Panc1 (cell line): ENCODE results near the gene NEK1.

ENCODE experiments used
- POLR2AphosphoS5 ChIP-seq: IDR thresholded peaks from 2 replicates; pipeline ENCODE4 v1.6.1; 2012; ENCODE audit warnings: mild to moderate bottlenecking, low read depth, low read length, moderate library complexity
- TF ChIP-seq, protein P1 (sequence below): fragments of 450-650 bp; IDR thresholded peaks from 2 replicates; pipeline ENCODE4 v1.5.1; 2017; ENCODE audit warnings: mild to moderate bottlenecking
- TF ChIP-seq, protein P2 (sequence below), 2 experiments: IDR thresholded peaks; 2 replicates each; pipeline ENCODE4 v1.6.1; 2011 to 2012; ENCODE audit warnings: low read depth in 2 of 2, control low read depth in 1 of 2, low read length in 1 of 2, mild to moderate bottlenecking in 1 of 2, moderate library complexity in 1 of 2; ENCODE audit not compliant: insufficient read depth in 1 of 2

DNA sequence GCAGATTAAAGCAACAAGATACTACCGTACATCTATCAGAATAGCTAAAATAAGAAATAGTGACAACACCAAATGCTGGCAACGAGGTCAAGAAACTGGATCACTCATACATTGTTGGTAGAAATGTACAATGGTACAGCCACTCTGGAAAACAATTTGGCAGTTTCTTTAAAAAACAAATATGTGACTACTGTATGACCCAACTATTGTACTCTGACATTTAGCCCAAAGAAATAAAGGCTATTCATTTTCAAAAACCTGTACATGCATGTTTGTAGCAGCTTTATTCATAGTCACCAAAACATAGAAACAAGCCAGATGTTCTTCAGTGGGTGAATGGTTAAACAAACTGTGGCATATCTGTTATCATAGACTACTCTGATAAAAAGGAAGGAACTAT, 16.2 kb upstream of the NEK1 start:
- TF ChIP-seq, protein P1, sequence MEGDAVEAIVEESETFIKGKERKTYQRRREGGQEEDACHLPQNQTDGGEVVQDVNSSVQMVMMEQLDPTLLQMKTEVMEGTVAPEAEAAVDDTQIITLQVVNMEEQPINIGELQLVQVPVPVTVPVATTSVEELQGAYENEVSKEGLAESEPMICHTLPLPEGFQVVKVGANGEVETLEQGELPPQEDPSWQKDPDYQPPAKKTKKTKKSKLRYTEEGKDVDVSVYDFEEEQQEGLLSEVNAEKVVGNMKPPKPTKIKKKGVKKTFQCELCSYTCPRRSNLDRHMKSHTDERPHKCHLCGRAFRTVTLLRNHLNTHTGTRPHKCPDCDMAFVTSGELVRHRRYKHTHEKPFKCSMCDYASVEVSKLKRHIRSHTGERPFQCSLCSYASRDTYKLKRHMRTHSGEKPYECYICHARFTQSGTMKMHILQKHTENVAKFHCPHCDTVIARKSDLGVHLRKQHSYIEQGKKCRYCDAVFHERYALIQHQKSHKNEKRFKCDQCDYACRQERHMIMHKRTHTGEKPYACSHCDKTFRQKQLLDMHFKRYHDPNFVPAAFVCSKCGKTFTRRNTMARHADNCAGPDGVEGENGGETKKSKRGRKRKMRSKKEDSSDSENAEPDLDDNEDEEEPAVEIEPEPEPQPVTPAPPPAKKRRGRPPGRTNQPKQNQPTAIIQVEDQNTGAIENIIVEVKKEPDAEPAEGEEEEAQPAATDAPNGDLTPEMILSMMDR: no peak
- no peak for TF ChIP-seq POLR2AphosphoS5
- TF ChIP-seq, protein P2, sequence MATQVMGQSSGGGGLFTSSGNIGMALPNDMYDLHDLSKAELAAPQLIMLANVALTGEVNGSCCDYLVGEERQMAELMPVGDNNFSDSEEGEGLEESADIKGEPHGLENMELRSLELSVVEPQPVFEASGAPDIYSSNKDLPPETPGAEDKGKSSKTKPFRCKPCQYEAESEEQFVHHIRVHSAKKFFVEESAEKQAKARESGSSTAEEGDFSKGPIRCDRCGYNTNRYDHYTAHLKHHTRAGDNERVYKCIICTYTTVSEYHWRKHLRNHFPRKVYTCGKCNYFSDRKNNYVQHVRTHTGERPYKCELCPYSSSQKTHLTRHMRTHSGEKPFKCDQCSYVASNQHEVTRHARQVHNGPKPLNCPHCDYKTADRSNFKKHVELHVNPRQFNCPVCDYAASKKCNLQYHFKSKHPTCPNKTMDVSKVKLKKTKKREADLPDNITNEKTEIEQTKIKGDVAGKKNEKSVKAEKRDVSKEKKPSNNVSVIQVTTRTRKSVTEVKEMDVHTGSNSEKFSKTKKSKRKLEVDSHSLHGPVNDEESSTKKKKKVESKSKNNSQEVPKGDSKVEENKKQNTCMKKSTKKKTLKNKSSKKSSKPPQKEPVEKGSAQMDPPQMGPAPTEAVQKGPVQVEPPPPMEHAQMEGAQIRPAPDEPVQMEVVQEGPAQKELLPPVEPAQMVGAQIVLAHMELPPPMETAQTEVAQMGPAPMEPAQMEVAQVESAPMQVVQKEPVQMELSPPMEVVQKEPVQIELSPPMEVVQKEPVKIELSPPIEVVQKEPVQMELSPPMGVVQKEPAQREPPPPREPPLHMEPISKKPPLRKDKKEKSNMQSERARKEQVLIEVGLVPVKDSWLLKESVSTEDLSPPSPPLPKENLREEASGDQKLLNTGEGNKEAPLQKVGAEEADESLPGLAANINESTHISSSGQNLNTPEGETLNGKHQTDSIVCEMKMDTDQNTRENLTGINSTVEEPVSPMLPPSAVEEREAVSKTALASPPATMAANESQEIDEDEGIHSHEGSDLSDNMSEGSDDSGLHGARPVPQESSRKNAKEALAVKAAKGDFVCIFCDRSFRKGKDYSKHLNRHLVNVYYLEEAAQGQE (IDR thresholded peaks at IDR 0.05; ENCODE audit: insufficient read depth in 1 of 2, low read depth in 2 of 2, low read length in 1 of 2): no peak
